Endodermal cell (in vitro differentiated cells): ENCODE data around the gene CNIH3. TPM values are rescaled to one million over a fixed set of nuclear protein-coding genes. Genes with fewer than 3 reads are reported as not detected.

Source experiments
- DNase-seq: peaks from one replicate; pipeline ENCODE4 v3.0.0-alpha.2; 2017
- H3K27ac ChIP-seq: 2 replicates; pipeline ENCODE4 v1.5.1; 2013; ENCODE audit warnings: mild to moderate bottlenecking, low read depth, low read length, moderate library complexity
- H3K27me3 ChIP-seq: 2 replicates; pipeline ENCODE4 v1.6.1; 2013; ENCODE audit warnings: mild to moderate bottlenecking, low read length, moderate library complexity; ENCODE audit not compliant: insufficient read depth, control insufficient read depth, poor library complexity, severe bottlenecking
- H3K36me3 ChIP-seq: 2 replicates; pipeline ENCODE4 v1.7.0; 2013; ENCODE audit warnings: mild to moderate bottlenecking, low read length, moderate library complexity; ENCODE audit not compliant: control insufficient read depth, insufficient read depth
- H3K4me1 ChIP-seq: one replicate; pipeline ENCODE4 v1.7.0; 2013; ENCODE audit warnings: low read length; ENCODE audit not compliant: control insufficient read depth, insufficient read depth
- H3K4me3 ChIP-seq: 2 replicates; pipeline ENCODE4 v1.5.1; 2013; ENCODE audit warnings: mild to moderate bottlenecking, low read length, moderate library complexity
- H3K9ac ChIP-seq: 2 replicates; pipeline ENCODE4 v1.6.1; 2013; ENCODE audit warnings: mild to moderate bottlenecking, low read length, moderate library complexity; ENCODE audit not compliant: poor library complexity, severe bottlenecking; ENCODE audit errors: extremely low read depth
- H3K9me3 ChIP-seq: 2 replicates; pipeline ENCODE4 v1.6.1; 2013; ENCODE audit warnings: mild to moderate bottlenecking, low read length, moderate library complexity; ENCODE audit not compliant: control insufficient read depth
- H3K27ac Mint-ChIP-seq: 2 replicates; pipeline ENCODE4 v1.8.0; 2020; ENCODE audit warnings: mixed read lengths
- H3K27me3 Mint-ChIP-seq: 2 replicates; pipeline ENCODE4 v1.8.0; 2021; ENCODE audit warnings: mild to moderate bottlenecking, mixed read lengths; ENCODE audit not compliant: insufficient read depth
- H3K36me3 Mint-ChIP-seq: 2 replicates; pipeline ENCODE4 v1.8.0; 2020; ENCODE audit warnings: low read depth, mixed read lengths
- H3K4me1 Mint-ChIP-seq: 2 replicates; pipeline ENCODE4 v1.8.0; 2020; ENCODE audit warnings: mixed read lengths
- H3K4me3 Mint-ChIP-seq: 2 replicates; pipeline ENCODE4 v1.8.0; 2020; ENCODE audit warnings: mild to moderate bottlenecking, moderate library complexity, mixed read lengths
- H3K9me3 Mint-ChIP-seq: 2 replicates; pipeline ENCODE4 v1.8.0; 2020; ENCODE audit warnings: mild to moderate bottlenecking, mixed read lengths
- WGBS, 2 experiments: methylation state at CpG; one replicate each; pipeline versions ENCODE4 v1.1.5 to v1.1.7; 2013; ENCODE audit warnings: missing lambda C conversion rate in 2 of 2, mixed read lengths in 1 of 2; ENCODE audit not compliant: insufficient coverage in 1 of 2, insufficient read length in 1 of 2; 5-methylcytosine and 5-hydroxymethylcytosine counted together
- total RNA-seq, 2 donors: library from RNA; stranded (reverse); fragmentation: NEBNext Ultra II Directional in 1 of 2; extraction: Animal tissue kit (Norgen Biotek cat#: 25700) in 1 of 2; gene quantifications; 2 replicates in 1 of 2; 3 replicates in 1 of 2; pipeline ENCODE4 v1.2.1, GENCODE V29; 2021
- TF ChIP-seq, protein P1 (sequence below): fragments of 200-600 bp; sonication (generic); conservative IDR thresholded peaks from 2 replicates; pipeline ENCODE4 v1.5.0; 2021; ENCODE audit warnings: antibody characterized with exemption, mild to moderate bottlenecking

Gene CNIH3
- total RNA-seq, 2 donors from 2014 or later = 4.5 to 6.6 TPM

DNA sequence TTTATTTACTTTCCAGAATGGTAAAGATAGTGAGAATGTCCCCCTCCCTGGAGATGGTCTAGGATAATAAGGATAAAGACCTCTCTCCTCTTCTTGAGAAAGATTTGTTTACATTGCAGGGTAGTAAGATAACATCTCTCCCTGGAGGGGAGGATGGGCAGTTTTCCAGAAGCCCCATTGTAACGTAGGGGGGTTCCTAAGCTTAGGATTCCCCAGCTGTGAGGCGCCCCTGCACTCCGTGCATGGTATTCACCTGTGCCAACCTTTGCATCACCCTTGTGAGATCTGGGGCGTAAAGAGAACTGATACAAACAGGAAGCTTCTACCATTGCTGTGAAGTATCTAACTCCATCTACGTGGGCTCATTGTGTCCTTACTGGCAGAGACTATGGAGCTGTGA, 164.6 kb downstream of the CNIH3 start:
- H3K4me1 ChIP-seq = peaks cover 12% of the 10 kb centered on the region
- no peaks in the 10 kb centered on the region for H3K27me3 ChIP-seq
- Mint-ChIP-seq H3K36me3 (no peaks in the 10 kb centered on the region), H3K27ac (no peak overlapping the region), H3K9me3 (no peaks in the 10 kb centered on the region), H3K4me3 (no peak overlapping the region), H3K27me3 (no peaks in the 10 kb centered on the region), H3K4me1 (peaks cover 54% of the 10 kb centered on the region)
- no peak for DNase-seq
- H3K9ac ChIP-seq = no peak overlapping the region
- TF ChIP-seq, protein P1, sequence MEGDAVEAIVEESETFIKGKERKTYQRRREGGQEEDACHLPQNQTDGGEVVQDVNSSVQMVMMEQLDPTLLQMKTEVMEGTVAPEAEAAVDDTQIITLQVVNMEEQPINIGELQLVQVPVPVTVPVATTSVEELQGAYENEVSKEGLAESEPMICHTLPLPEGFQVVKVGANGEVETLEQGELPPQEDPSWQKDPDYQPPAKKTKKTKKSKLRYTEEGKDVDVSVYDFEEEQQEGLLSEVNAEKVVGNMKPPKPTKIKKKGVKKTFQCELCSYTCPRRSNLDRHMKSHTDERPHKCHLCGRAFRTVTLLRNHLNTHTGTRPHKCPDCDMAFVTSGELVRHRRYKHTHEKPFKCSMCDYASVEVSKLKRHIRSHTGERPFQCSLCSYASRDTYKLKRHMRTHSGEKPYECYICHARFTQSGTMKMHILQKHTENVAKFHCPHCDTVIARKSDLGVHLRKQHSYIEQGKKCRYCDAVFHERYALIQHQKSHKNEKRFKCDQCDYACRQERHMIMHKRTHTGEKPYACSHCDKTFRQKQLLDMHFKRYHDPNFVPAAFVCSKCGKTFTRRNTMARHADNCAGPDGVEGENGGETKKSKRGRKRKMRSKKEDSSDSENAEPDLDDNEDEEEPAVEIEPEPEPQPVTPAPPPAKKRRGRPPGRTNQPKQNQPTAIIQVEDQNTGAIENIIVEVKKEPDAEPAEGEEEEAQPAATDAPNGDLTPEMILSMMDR = no peak
- 65 to 91% methylated on average over 5 of the region's 5 CpGs for WGBS, 2 experiments
- H3K9me3 ChIP-seq = peaks cover 9% of the 10 kb centered on the region
- H3K36me3 ChIP-seq = no peaks in the 10 kb centered on the region
- no peak overlapping the region for H3K27ac ChIP-seq
- H3K4me3 ChIP-seq = no peak overlapping the region

DNA sequence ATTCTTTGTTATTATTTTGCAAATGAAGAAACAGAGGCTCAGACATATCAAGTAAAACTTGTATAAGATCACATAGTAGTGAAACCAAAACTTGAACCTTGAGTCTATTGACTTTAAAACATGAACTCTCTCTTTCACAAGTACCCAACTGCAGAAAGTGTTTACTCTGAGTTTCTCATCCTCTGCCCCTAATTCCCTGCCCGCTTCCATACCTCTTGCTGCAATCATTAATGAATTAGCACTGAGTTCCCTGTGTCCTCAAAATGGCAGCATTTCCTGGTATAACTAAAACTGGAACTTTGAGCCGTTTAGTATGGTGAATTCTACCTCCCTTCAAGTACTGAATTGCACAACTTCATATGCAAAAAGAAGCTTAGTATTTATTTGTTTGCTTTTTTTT, 165.7 kb downstream of the CNIH3 start:
- Histone ChIP-seq H3K27me3 (no peaks in the 10 kb centered on the region), H3K9ac (no peak overlapping the region), H3K36me3 (no peaks in the 10 kb centered on the region), H3K4me3 (no peak overlapping the region), H3K4me1 (peaks cover 12% of the 10 kb centered on the region), H3K27ac (no peak overlapping the region), H3K9me3 (peaks cover 12% of the 10 kb centered on the region)
- no peak overlapping the region for H3K27ac Mint-ChIP-seq
- H3K4me1 Mint-ChIP-seq = peaks cover 62% of the 10 kb centered on the region
- H3K4me3 Mint-ChIP-seq = no peak overlapping the region
- H3K27me3 Mint-ChIP-seq = no peaks in the 10 kb centered on the region
- H3K9me3 Mint-ChIP-seq = peaks cover under 1% of the 10 kb centered on the region
- TF ChIP-seq, protein P1 = no peak
- WGBS, 2 experiments = 96 to 100% methylated on average over 1 to 2 of the region's 2 CpGs
- DNase-seq = no peak
- H3K36me3 Mint-ChIP-seq = no peaks in the 10 kb centered on the region

DNA sequence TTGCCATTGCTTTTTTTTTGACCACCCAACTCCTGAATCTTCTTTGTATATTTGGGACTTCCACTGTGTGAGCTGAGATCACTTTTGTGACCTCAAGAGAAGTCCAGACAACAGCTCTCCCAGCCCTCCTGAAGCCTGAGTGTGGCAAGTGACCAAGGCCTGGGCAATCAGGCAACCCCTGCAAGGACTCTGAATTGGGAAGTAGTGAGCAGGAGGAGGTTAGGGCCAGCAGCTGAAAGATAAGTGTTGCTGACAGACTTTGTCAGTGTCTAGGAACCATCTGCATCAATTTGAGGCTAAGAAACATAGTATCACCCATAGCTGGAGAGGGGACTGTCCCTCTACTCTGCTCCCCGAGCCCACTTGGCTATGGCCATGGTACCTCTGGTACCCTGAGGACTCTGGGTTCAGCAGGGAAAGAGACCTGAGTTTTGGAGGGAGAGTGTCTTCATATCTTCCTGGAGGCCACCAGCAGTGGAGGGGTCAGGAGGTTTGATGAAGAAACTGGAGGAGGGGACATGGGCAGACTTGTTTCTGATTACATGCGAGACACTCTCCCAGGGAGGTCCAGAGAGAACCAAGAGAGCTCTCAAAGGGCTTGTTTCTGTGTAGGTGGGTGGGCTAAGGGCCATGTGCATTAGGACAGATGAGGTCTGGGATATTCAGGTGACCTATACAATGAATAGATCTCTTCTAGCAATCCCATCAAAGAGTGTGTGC, 166.3 kb downstream of the CNIH3 start:
- peaks cover 18% of the 10 kb centered on the region for H3K9me3 ChIP-seq
- H3K4me1 ChIP-seq = peaks cover 12% of the 10 kb centered on the region
- peak overlapping the region; percentile 72 for H3K27ac Mint-ChIP-seq
- H3K27me3 Mint-ChIP-seq = no peaks in the 10 kb centered on the region
- no peaks in the 10 kb centered on the region for H3K36me3 Mint-ChIP-seq
- no peak overlapping the region for H3K27ac ChIP-seq
- H3K4me3 ChIP-seq = no peak overlapping the region
- TF ChIP-seq, protein P1 = no peak
- peaks cover 65% of the 10 kb centered on the region for H3K4me1 Mint-ChIP-seq
- no peak for DNase-seq
- no peak overlapping the region for H3K4me3 Mint-ChIP-seq
- 89 to 100% methylated on average over 2 of the region's 2 CpGs for WGBS, 2 experiments
- no peak overlapping the region for H3K9ac ChIP-seq
- H3K27me3 ChIP-seq = no peaks in the 10 kb centered on the region
- no peaks in the 10 kb centered on the region for H3K36me3 ChIP-seq
- peaks cover 7% of the 10 kb centered on the region for H3K9me3 Mint-ChIP-seq
